SU-DHL-6 (cell line): Measurements from ENCODE around the gene HUNK.

Experiments used
- H2AFZ ChIP-seq: fragments of 200-600 bp; sonication (generic); 2 replicates; pipeline ENCODE4 v1.6.1; 2014; ENCODE audit warnings: low read depth, mild to moderate bottlenecking, moderate library complexity, mixed read lengths, antibody characterized with exemption, low read length; ENCODE audit not compliant: severe bottlenecking
- H3F3A ChIP-seq: fragments of 200-600 bp; shearing (Covaris generic); 2 replicates; pipeline ENCODE4 v1.6.0; 2016; ENCODE audit warnings: antibody characterized with exemption, mild to moderate bottlenecking; ENCODE audit not compliant: insufficient read depth
- H3K27ac ChIP-seq: fragments of 200-600 bp; sonication (generic); 2 replicates; pipeline ENCODE4 v1.5.1; 2016; ENCODE audit warnings: low read depth, mild to moderate bottlenecking, low read length, moderate library complexity, mixed read lengths
- H3K27me3 ChIP-seq: fragments of 200-600 bp; sonication (generic), shearing (Covaris generic); 2 replicates; pipeline ENCODE4 v1.6.0; 2014; ENCODE audit warnings: mild to moderate bottlenecking, low read length
- H3K36me3 ChIP-seq: fragments of 200-600 bp; sonication (generic); 2 replicates; pipeline ENCODE4 v1.6.1; 2014; ENCODE audit warnings: mild to moderate bottlenecking, low read length, mixed read lengths
- H3K4me2 ChIP-seq: fragments of 300-600, 200-600 bp; shearing (Covaris generic), sonication (generic); 2 replicates; pipeline ENCODE4 v1.6.0; 2014; ENCODE audit warnings: low read length, low read depth, mild to moderate bottlenecking; ENCODE audit not compliant: poor library complexity, severe bottlenecking
- H3K4me3 ChIP-seq: fragments of 200-600 bp; sonication (generic); 2 replicates; pipeline ENCODE4 v1.5.1; 2014; ENCODE audit warnings: antibody characterized with exemption, low read length, mild to moderate bottlenecking, mixed read lengths; ENCODE audit not compliant: insufficient read depth, poor library complexity, severe bottlenecking
- H3K79me2 ChIP-seq: fragments of 200-600 bp; sonication (generic); 2 replicates; pipeline ENCODE4 v1.6.1; 2014; ENCODE audit warnings: mild to moderate bottlenecking, low read length, moderate library complexity; ENCODE audit not compliant: insufficient read depth
- H3K9ac ChIP-seq: fragments of 200-600 bp; sonication (generic); 2 replicates; pipeline ENCODE4 v1.7.0; 2014; ENCODE audit warnings: mild to moderate bottlenecking, low read length
- H3K9me2 ChIP-seq: fragments of 200-600 bp; sonication (generic); replicated peaks from 2 replicates; pipeline ENCODE4 v1.6.1; 2014; ENCODE audit warnings: low read length; ENCODE audit not compliant: insufficient read depth
- H3K9me3 ChIP-seq: fragments of 200-600 bp; sonication (generic); 2 replicates; pipeline ENCODE4 v1.6.1; 2014; ENCODE audit warnings: low read length, mixed read lengths; ENCODE audit not compliant: insufficient read depth
- H4K20me1 ChIP-seq: fragments of 200-600 bp; sonication (generic); 2 replicates; pipeline ENCODE4 v1.6.1; 2014; ENCODE audit warnings: low read depth, mild to moderate bottlenecking, antibody characterized with exemption, low read length, moderate library complexity, mixed read lengths
- EZH2phosphoT487 ChIP-seq: fragments of 200-600 bp; sonication (generic), shearing (Covaris generic); conservative IDR thresholded peaks from 2 replicates; pipeline ENCODE4 v1.6.1; 2018; ENCODE audit warnings: mild to moderate bottlenecking, antibody characterized with exemption, low read length, moderate library complexity, mixed read lengths
- TF ChIP-seq, protein P1 (sequence below): fragments of 200-600 bp; sonication (generic); IDR thresholded peaks from one replicate; pipeline ENCODE4 v1.5.1; 2017; ENCODE audit warnings: antibody characterized with exemption, mild to moderate bottlenecking, low read length, moderate library complexity; ENCODE audit not compliant: insufficient read depth, poor library complexity, severe bottlenecking

Gene HUNK

DNA sequence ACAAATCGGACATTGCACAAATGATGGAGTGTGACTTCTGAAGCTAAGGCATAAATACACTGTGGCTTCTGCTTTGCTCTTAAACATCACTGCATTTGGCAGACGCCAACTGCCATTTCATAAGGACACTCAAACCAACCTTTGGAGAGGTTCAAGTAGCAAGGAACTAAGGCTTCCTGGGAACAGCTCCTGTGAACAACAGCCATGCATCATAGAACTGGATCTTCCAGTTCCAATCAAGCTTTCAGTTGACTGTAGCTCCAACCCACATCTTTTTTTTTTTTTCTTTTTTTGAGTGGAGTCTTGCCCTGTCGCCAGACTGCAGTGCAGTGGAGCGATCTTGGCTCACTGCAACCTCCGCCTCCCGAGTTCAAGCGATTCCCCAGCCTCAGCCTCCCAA is 10.7 kb upstream of the HUNK start:
- Histone ChIP-seq H3K9me2 (no peaks in the 10 kb centered on the region), H3K27ac (no peak overlapping the region), H3K79me2 (no peaks in the 10 kb centered on the region), H2AFZ (no peak overlapping the region), H4K20me1 (no peaks in the 10 kb centered on the region), H3K4me3 (no peak overlapping the region), H3K36me3 (no peaks in the 10 kb centered on the region), H3K4me2 (no peak overlapping the region), H3K27me3 (no peaks in the 10 kb centered on the region), H3K9me3 (no peaks in the 10 kb centered on the region), H3F3A (no peaks in the 10 kb centered on the region), H3K9ac (no peak overlapping the region)
- TF ChIP-seq, protein P1, sequence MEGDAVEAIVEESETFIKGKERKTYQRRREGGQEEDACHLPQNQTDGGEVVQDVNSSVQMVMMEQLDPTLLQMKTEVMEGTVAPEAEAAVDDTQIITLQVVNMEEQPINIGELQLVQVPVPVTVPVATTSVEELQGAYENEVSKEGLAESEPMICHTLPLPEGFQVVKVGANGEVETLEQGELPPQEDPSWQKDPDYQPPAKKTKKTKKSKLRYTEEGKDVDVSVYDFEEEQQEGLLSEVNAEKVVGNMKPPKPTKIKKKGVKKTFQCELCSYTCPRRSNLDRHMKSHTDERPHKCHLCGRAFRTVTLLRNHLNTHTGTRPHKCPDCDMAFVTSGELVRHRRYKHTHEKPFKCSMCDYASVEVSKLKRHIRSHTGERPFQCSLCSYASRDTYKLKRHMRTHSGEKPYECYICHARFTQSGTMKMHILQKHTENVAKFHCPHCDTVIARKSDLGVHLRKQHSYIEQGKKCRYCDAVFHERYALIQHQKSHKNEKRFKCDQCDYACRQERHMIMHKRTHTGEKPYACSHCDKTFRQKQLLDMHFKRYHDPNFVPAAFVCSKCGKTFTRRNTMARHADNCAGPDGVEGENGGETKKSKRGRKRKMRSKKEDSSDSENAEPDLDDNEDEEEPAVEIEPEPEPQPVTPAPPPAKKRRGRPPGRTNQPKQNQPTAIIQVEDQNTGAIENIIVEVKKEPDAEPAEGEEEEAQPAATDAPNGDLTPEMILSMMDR: no peak

DNA sequence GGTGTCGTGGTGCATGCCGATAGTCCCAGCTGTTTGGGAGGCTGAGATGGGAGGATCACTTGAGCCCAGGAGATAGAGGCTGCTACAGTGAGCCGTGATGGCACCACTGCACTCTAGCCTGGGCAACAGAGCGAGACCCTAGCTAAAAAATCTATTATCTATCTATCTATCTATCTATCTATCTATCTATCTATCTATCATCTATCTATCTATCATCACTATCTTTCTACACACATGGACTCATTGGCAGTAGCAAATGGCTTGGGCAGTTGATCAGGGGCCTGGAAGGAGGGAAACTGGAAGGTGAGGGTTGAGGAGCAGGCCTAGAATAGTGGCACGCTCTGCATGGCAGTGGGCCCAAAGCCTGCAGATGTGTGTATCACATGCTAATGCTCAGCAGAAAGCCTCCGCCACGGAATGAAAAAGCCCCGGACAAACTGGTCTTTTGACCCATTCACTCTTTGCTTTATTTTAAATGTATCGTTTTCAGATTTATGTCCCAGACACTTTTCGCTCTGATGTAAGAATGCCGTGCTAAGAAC is 7.3 kb upstream of the HUNK start:
- Histone ChIP-seq H3K27me3 (no peaks in the 10 kb centered on the region), H4K20me1 (no peaks in the 10 kb centered on the region), H3K4me2 (no peak overlapping the region), H3K79me2 (no peaks in the 10 kb centered on the region), H3K36me3 (no peaks in the 10 kb centered on the region), H2AFZ (no peak overlapping the region), H3K9me2 (no peaks in the 10 kb centered on the region), H3F3A (no peaks in the 10 kb centered on the region), H3K27ac (no peak overlapping the region), H3K9me3 (no peaks in the 10 kb centered on the region), H3K9ac (no peak overlapping the region), H3K4me3 (no peak overlapping the region)
- no peak for TF ChIP-seq EZH2phosphoT487
- TF ChIP-seq, protein P1: no peak

DNA sequence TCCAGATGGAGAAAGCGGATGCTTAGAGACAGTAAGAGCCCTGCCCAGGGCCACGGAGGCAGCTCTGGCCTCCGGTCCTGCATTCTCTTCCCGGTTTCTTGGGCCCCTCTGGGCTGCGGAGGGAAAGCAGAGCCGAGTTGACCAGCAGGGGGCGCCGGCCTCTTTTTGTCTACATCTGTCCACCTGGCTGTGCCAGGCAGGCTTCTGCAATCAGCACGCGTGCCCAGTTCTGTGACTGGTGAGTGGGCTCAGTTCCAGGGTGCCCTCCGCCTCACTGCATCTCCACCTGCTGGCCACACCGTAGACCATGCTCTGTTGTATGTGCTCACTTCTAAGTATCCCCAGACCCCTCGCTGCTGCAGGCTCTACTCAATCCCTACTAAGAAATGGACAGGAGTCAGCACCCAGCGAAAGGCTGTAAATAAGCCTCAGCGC is 6.7 kb upstream of the HUNK start:
- H3K9me2 ChIP-seq: no peaks in the 10 kb centered on the region
- H3K36me3 ChIP-seq: no peaks in the 10 kb centered on the region
- H3K4me2 ChIP-seq: no peak overlapping the region
- H3K9ac ChIP-seq: no peak overlapping the region
- no peaks in the 10 kb centered on the region for H3F3A ChIP-seq
- H2AFZ ChIP-seq: no peak overlapping the region
- no peaks in the 10 kb centered on the region for H3K9me3 ChIP-seq
- no peak overlapping the region for H3K4me3 ChIP-seq
- no peak overlapping the region for H3K27ac ChIP-seq
- H4K20me1 ChIP-seq: no peaks in the 10 kb centered on the region
- H3K79me2 ChIP-seq: no peaks in the 10 kb centered on the region
- H3K27me3 ChIP-seq: no peaks in the 10 kb centered on the region
- TF ChIP-seq EZH2phosphoT487: no peak
- TF ChIP-seq, protein P1: peak; percentile 91
